GM12874 (cell line): ENCODE measurements around the gene DCLRE1B.

Experiments used
- CTCF ChIP-seq: IDR thresholded peaks from 2 replicates; pipeline ENCODE4 v1.5.1; 2011; ENCODE audit warnings: low read depth, mild to moderate bottlenecking, control low read depth, low read length, moderate library complexity; ENCODE audit not compliant: insufficient read depth

DCLRE1B gene

DNA sequence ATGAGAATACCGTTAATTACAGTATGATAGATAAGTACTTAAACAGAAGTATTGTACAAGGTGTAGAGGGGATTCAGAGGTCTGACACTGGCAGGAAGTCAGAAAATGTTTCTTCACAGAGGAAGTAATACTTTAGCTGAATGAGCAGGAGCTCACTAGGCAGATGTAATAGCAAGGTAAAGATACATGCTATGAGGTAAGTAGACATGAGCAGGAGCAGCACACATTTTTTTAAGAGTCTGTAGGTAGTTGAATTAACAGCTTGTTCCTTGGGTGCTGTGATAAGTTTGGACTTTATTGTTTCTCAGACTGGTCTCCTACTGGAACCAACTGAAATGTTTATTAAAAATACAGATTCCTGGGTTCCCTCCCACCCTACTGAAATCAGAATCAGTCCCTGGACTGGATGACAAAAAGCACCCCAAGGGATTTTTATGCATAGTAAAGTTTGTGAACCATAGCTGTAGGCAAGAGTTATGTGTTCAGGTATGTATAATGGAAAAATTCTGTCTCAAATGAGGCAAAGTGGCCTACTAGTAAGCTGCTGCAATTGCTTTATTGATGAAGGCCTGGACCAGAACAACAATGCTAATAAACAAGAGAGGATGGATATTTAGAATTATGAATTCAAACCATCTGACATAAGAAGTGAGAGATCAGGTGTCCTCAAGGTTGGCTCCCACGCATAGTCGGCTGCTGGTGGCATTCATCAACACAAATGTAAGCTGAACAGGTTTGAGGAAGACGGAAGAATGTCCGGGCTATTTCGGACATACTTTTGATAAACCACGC lies 1.4 kb upstream of the DCLRE1B start:
- no peak for TF ChIP-seq CTCF

DNA sequence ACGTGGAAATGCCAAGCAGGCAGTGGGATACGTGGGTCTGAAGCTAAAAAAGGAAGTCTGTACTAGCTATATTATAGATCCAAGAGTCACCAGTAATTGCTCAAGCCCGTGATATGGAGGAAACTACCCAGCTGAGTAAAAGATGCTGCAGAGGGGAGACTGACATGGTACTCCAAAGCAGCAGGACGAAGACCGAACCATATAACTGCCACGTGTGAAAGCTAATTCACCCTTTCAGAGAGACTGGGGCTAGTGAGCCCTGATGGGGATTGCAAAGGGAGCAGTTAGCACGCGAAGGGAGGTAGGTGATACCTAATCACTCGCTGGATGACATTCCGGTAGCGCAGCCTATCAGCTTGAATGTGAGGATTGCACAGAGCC lies 843 bp upstream of the DCLRE1B start:
- TF ChIP-seq CTCF: no peak

GRCh38 chr1:113905435-113905861 lies 322 bp downstream of the DCLRE1B start:
- TF ChIP-seq CTCF: no peak

DNA sequence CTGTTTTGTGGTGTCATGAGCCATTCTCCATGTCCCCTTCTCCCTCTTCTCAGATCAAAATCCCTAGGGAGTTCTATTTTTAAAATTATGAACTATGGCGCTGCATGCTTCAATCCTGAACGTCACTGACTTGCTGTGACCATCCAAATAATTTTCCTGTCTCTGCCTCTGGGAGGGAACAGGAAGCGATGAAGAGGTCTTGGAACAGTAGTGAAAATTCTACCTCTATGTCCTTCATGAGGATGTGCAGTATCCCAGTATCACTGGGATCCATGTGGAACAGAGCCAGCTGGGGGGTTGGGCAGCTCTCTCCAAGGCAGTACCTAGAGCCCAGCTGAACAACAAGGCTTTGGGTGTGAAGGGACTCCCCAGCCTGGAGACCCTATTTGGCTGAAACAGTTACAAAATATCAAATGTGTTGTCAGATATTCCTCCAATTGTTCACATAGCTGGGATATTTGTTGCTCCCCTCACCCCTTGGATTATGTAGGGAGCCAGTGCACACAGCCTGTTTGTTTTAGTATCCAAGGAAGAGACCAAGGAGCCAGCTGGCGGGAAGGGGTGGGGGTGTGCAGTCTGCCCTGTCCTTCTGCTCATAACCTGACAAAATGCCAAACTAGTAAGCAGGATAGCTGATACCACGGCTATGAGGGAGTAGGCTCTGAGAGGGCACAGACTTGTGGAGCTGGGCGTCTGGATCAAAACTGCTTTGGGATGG lies 7.6 kb downstream of the DCLRE1B start:
- TF ChIP-seq CTCF: no peak

DNA sequence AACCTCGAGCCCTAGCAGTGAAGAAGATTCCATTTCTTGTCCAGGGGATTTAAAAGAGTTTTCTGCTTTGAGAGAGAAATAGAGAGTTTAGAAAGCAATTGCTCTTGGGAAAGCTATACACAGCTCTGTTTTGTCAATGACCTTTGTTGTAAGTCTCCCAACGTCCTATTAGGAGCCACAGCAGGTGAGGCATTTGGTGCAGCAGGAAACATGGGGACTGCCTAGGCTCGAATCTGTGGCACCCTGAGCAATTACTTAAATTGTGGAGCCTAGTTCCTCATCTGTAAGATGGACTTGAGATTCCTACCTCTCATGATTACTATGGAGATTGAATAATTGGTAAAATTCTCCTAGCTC lies 8.2 kb downstream of the DCLRE1B start:
- TF ChIP-seq CTCF: no peak

GRCh38 chr1:113913887-113914664 lies 8.9 kb downstream of the DCLRE1B start:
- TF ChIP-seq CTCF: no peak

DNA sequence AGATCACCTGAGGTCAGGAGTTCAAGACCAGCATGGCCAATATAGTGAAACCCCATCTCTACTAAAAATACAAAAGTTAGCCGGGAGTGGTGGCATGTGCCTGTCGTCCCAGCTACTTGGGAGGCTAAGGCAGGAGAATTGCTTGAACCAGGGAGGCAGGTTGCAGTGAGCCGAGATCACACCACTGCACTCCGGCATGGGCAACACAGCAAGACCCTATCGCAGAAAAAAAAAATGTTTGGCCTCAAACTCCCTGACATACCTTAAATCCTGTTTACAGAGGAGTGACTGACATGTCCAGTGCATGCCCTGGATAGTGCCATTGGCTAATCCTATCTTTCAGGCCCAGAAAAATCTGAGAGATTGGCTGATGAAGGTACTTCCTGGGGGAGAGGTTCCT lies 11.8 kb downstream of the DCLRE1B start:
- TF ChIP-seq CTCF: no peak
